Erythroblast (primary cell): ENCODE results near the gene MYRIP.
"Not testable (repeated sequence)": the region's sequence is repeated elsewhere in the genome, so short reads cannot be mapped to it uniquely, and the experiment has no call there.

Experiments
- GATA1 ChIP-seq: IDR thresholded peaks from 2 replicates; pipeline ENCODE4 v1.6.1; 2011; ENCODE audit warnings: low read depth, mild to moderate bottlenecking, control low read depth, low read length, moderate library complexity
- POLR2A ChIP-seq: IDR thresholded peaks from 2 replicates; pipeline ENCODE4 v1.6.1; 2011; ENCODE audit warnings: mild to moderate bottlenecking, low read length

GRCh38 chr3:40077828-40078492 is 268.6 kb downstream of the MYRIP start:
- not testable (repeated sequence) for TF ChIP-seq POLR2A, GATA1
